ENCODE data around the gene NIF3L1. TPM values are rescaled to one million over a fixed set of nuclear protein-coding genes. Genes with fewer than 3 reads are reported as not detected.

Gene NIF3L1
- 17.1 TPM for total RNA-seq
- long read RNA-seq, partial matches to known transcripts, result 2 of 7 reads
- long read RNA-seq, other reads (novel, unspliced or antisense), result 5 of 7 reads

- intact Hi-C loops (cut with DNase I), result loop anchor here (2.0 kb wide), 1 partner anchor 24 kb away; the partner anchor contains the start of gene CLK1
- ATAC-seq (peak; percentile 97), DNase-seq (ENCODE audit: missing footprints) (peak; percentile 98)
Measured at GRCh38 chr2:200888704-200889625, at the start of gene NIF3L1, which contains the start of gene PPIL3. Gene NIF3L1 (plus strand): TSS chr2:200889371. CDS start chr2:200891944, 2,573 bp downstream. Gene PPIL3 (minus strand): TSS chr2:200889077. CDS start chr2:200887615, 1,462 bp downstream.

- DNase-seq (ENCODE audit: missing footprints), result no peak
- intact Hi-C loops (cut with DNase I), result no loop called here
- no peak for ATAC-seq
Measured at GRCh38 chr2:200839513-200839912, 49.7 kb upstream of the NIF3L1 start.

- intact Hi-C loops (cut with DNase I), result no loop called here
- ATAC-seq, result no peak
- no peak for DNase-seq (ENCODE audit: missing footprints)
Measured at GRCh38 chr2:200843993-200844948, 44.9 kb upstream of the NIF3L1 start.

GRCh38 chr2:200845194-200845593 lies 44.0 kb upstream of the NIF3L1 start:
- no peak for DNase-seq (ENCODE audit: missing footprints)
- intact Hi-C loops (cut with DNase I), result no loop called here
- no peak for ATAC-seq

GRCh38 chr2:200845669-200846325 lies 43.4 kb upstream of the NIF3L1 start:
- ATAC-seq (peak; percentile 8), DNase-seq (ENCODE audit: missing footprints) (no peak)
- intact Hi-C loops (cut with DNase I), result no loop called here

GRCh38 chr2:200847269-200847668 lies 41.9 kb upstream of the NIF3L1 start:
- DNase-seq (ENCODE audit: missing footprints) (no peak), ATAC-seq (no peak)
- intact Hi-C loops (cut with DNase I), result no loop called here

- intact Hi-C loops (cut with DNase I), result no loop called here
- no peak for ATAC-seq
- DNase-seq (ENCODE audit: missing footprints), result no peak
Measured at GRCh38 chr2:200847939-200848338, 41.2 kb upstream of the NIF3L1 start.

GRCh38 chr2:200850512-200851256 lies 38.5 kb upstream of the NIF3L1 start:
- DNase-seq (ENCODE audit: missing footprints) (no peak), ATAC-seq (peak; percentile 37)
- intact Hi-C loops (cut with DNase I), result no loop called here

GRCh38 chr2:200851398-200852248 lies 37.5 kb upstream of the NIF3L1 start:
- intact Hi-C loops (cut with DNase I), result no loop called here
- DNase-seq (ENCODE audit: missing footprints), result no peak
- no peak for ATAC-seq

- no peak for DNase-seq (ENCODE audit: missing footprints)
- intact Hi-C loops (cut with DNase I), result no loop called here
- no peak for ATAC-seq
Measured at GRCh38 chr2:200852605-200853004, 36.6 kb upstream of the NIF3L1 start.

GRCh38 chr2:200856806-200857205 lies 32.4 kb upstream of the NIF3L1 start:
- intact Hi-C loops (cut with DNase I), result no loop called here
- no peak for ATAC-seq
- DNase-seq (ENCODE audit: missing footprints), result no peak

GRCh38 chr2:200860092-200860795 lies 28.9 kb upstream of the NIF3L1 start:
- intact Hi-C loops (cut with DNase I), result loop anchor here (5.0 kb wide), 2 partner anchors 48 to 148 kb away; partner anchors contain the start of gene BZW1
- no peak for ATAC-seq
- no peak for DNase-seq (ENCODE audit: missing footprints)

- DNase-seq (ENCODE audit: missing footprints), result no peak
- intact Hi-C loops (cut with DNase I), result loop anchor here (5.0 kb wide), 2 partner anchors 49 to 149 kb away; partner anchors contain the start of gene BZW1
- no peak for ATAC-seq
Measured at GRCh38 chr2:200861617-200862155, 27.5 kb upstream of the NIF3L1 start.

- intact Hi-C loops (cut with DNase I), result loop anchor here (5.0 kb wide), 2 partner anchors 50 to 150 kb away; partner anchors contain the start of gene BZW1
- ATAC-seq (no peak), DNase-seq (ENCODE audit: missing footprints) (no peak)
Measured at GRCh38 chr2:200862532-200863000, 26.6 kb upstream of the NIF3L1 start.

GRCh38 chr2:200863782-200864175 lies 25.4 kb upstream of the NIF3L1 start:
- intact Hi-C loops (cut with DNase I), result loop anchor here (2.0 to 5.0 kb wide), 3 partner anchors 25 to 151 kb away; partner anchors contain the start of genes BZW1, NIF3L1 and PPIL3
- ATAC-seq (no peak), DNase-seq (ENCODE audit: missing footprints) (no peak)
